GM12878 (cell line): ENCODE data around the gene STPG1. TPM values are rescaled to one million over a fixed set of nuclear protein-coding genes. Genes with fewer than 3 reads are reported as not detected.

Source experiments
- ATAC-seq: fragments of 200-7000 bp; cut with Tn5 transposase; 3 replicates; pipeline ENCODE4 v1.9.1; 2020; ENCODE audit warnings: mild to moderate bottlenecking, moderate library complexity
- BruUV-seq: library from RNA; stranded (reverse); fragments of 400-500 nt; replicated peaks from 2 replicates; lab custom pipeline; 2021; lab: Mats Ljungman, UMichigan
- CTCF ChIA-PET: fragments of 300-600 bp; sonication (Branson Sonifier 250); formaldehyde crosslinking; extraction: SDS; loops from one replicate; lab custom pipeline; 2021; ENCODE audit warnings: inconsistent platforms; lab: Yijun Ruan, JAX
- POLR2A ChIA-PET: fragments of 350-600 bp; formaldehyde crosslinking; extraction: SDS; loops from one replicate; lab custom pipeline; 2021; ENCODE audit warnings: inconsistent platforms; lab: Charles Lee
- RAD21 ChIA-PET: fragments of 300-600 bp; sonication (Branson Sonifier 250); formaldehyde crosslinking; loops from one replicate; lab custom pipeline; 2023; ENCODE audit warnings: antibody characterized with exemption; ENCODE audit not compliant: unreplicated experiment; lab: Charles Lee
- SMC1A ChIA-PET: fragments of 300-600 bp; sonication (Branson Sonifier 250); formaldehyde crosslinking; loops from one replicate; lab custom pipeline; 2023; ENCODE audit not compliant: unreplicated experiment, uncharacterized antibody; lab: Charles Lee
- DNase-seq: peaks from one replicate; pipeline ENCODE4 v3.0.0-alpha.2; 2011; ENCODE audit warnings: low read depth, low spot score
- FAIRE-seq: peaks from 3 replicates; lab custom pipeline; 2011; peaks lifted over from hg19 to GRCh38; lab: Jason Lieb, UNC
- H2AFZ ChIP-seq: 2 replicates; pipeline ENCODE4 v1.6.0; 2011; ENCODE audit warnings: low read depth, low read length, control low read depth; ENCODE audit not compliant: control insufficient read depth
- H3K27ac ChIP-seq: 2 replicates; pipeline ENCODE4 v1.5.1; 2011; ENCODE audit warnings: control low read depth; ENCODE audit not compliant: control insufficient read depth, insufficient read depth
- H3K27me3 ChIP-seq, 2 experiments: replicated peaks in 1 of 2; 2 replicates each; pipeline versions ENCODE4 v1.6.0 to v1.6.1; 2011; ENCODE audit warnings: low read length in 1 of 2; ENCODE audit not compliant: control insufficient read depth in 2 of 2, insufficient read depth in 2 of 2
- H3K36me3 ChIP-seq, 2 experiments: 2 replicates each; pipeline ENCODE4 v1.5.1; 2011; ENCODE audit warnings: low read length in 1 of 2; ENCODE audit not compliant: control insufficient read depth in 2 of 2, insufficient read depth in 2 of 2
- H3K4me1 ChIP-seq: 2 replicates; pipeline ENCODE4 v1.6.1; 2011; ENCODE audit warnings: mild to moderate bottlenecking, low read length, moderate library complexity, mixed read lengths; ENCODE audit not compliant: control insufficient read depth, insufficient read depth
- H3K4me2 ChIP-seq: 2 replicates; pipeline ENCODE4 v1.6.0; 2011; ENCODE audit warnings: control low read depth; ENCODE audit not compliant: control insufficient read depth, insufficient read depth
- H3K4me3 ChIP-seq: fragments of 200-600 bp; sonication (generic); 2 replicates; pipeline ENCODE4 v1.5.1; 2016
- H3K79me2 ChIP-seq: 2 replicates; pipeline ENCODE4 v1.6.0; 2011; ENCODE audit warnings: low read length; ENCODE audit not compliant: control insufficient read depth, insufficient read depth
- H3K9ac ChIP-seq: 2 replicates; pipeline ENCODE4 v1.8.0; 2011; ENCODE audit warnings: low read length, control low read depth, mixed read lengths; ENCODE audit not compliant: control insufficient read depth, insufficient read depth
- H3K9me3 ChIP-seq: replicated peaks from 3 replicates; pipeline ENCODE4 v1.5.1; 2011; ENCODE audit warnings: mild to moderate bottlenecking, low read length; ENCODE audit not compliant: control insufficient read depth, insufficient read depth
- H4K20me1 ChIP-seq: 2 replicates; pipeline ENCODE4 v1.6.0; 2011; ENCODE audit not compliant: control insufficient read depth, insufficient read depth
- BCL11A ChIP-seq: IDR thresholded peaks from 2 replicates; pipeline ENCODE4 v1.6.1; 2011; ENCODE audit warnings: low read depth, low read length
- CBX3 ChIP-seq: fragments of 200-600 bp; sonication (generic); IDR thresholded peaks from 2 replicates; pipeline ENCODE4 v1.6.1; 2016; ENCODE audit warnings: low read depth, borderline replicate concordance
- E2F8 ChIP-seq: fragments of 450-650 bp; IDR thresholded peaks from 2 replicates; pipeline ENCODE4 v1.6.1; 2018; ENCODE audit warnings: mild to moderate bottlenecking, low read depth, moderate library complexity; ENCODE audit not compliant: partially characterized antibody
- EED ChIP-seq: sonication (generic); IDR thresholded peaks from 2 replicates; pipeline ENCODE4 v1.6.1; 2016; ENCODE audit warnings: antibody characterized with exemption, low read depth
- ELK1 ChIP-seq: IDR thresholded peaks from 2 replicates; pipeline ENCODE4 v1.6.1; 2012; ENCODE audit warnings: low read depth, low read length, improper control_type of control experiment
- ESRRA ChIP-seq: IDR thresholded peaks from 2 replicates; pipeline ENCODE4 v1.6.1; 2012; ENCODE audit warnings: mild to moderate bottlenecking, low read length, improper control_type of control experiment
- HSF1 ChIP-seq: fragments of 150-350 bp; IDR thresholded peaks from 2 replicates; pipeline ENCODE4 v1.6.1; 2014; ENCODE audit warnings: mild to moderate bottlenecking, low read depth, low read length
- IRF4 ChIP-seq: IDR thresholded peaks from 2 replicates; pipeline ENCODE4 v1.6.1; 2011; ENCODE audit warnings: low read depth, low read length
- JUNB ChIP-seq: IDR thresholded peaks from 2 replicates; pipeline ENCODE4 v1.6.1; 2016; ENCODE audit warnings: antibody characterized with exemption, mild to moderate bottlenecking
- MYB ChIP-seq: fragments of 150-350 bp; IDR thresholded peaks from 2 replicates; pipeline ENCODE4 v1.6.1; 2014; ENCODE audit warnings: mild to moderate bottlenecking, low read depth, low read length, borderline replicate concordance
- NFYB ChIP-seq: IDR thresholded peaks from 2 replicates; pipeline ENCODE4 v1.6.1; 2011; ENCODE audit warnings: low read depth, mild to moderate bottlenecking, low read length, improper control_type of control experiment, moderate library complexity; ENCODE audit not compliant: insufficient read depth
- NR2F1 ChIP-seq: fragments of 450-650 bp; conservative IDR thresholded peaks from 2 replicates; pipeline ENCODE4 v1.6.1; 2017; ENCODE audit warnings: mild to moderate bottlenecking
- POU2F2 ChIP-seq: IDR thresholded peaks from 3 replicates; pipeline ENCODE4 v1.6.1; 2011; ENCODE audit warnings: low read depth, mild to moderate bottlenecking, low read length, borderline replicate concordance
- RFX5 ChIP-seq: IDR thresholded peaks from 2 replicates; pipeline ENCODE4 v1.6.1; 2011; ENCODE audit warnings: low read depth, low read length, improper control_type of control experiment
- SIX5 ChIP-seq: IDR thresholded peaks from 2 replicates; pipeline ENCODE4 v1.6.1; 2011; ENCODE audit warnings: mild to moderate bottlenecking, low read depth, low read length, moderate library complexity; ENCODE audit not compliant: severe bottlenecking
- SMARCA5 ChIP-seq: fragments of 450-650 bp; IDR thresholded peaks from 2 replicates; pipeline ENCODE4 v1.6.1; 2017; ENCODE audit warnings: mild to moderate bottlenecking
- ZNF24 ChIP-seq: fragments of 450-650 bp; IDR thresholded peaks from 2 replicates; pipeline ENCODE4 v1.6.1; 2017; ENCODE audit warnings: antibody characterized with exemption, mild to moderate bottlenecking
- WGBS: methylation state at CpG from one replicate; pipeline ENCODE4 v1.1.6; 2016; ENCODE audit warnings: low lambda C conversion rate; ENCODE audit not compliant: insufficient replicate concordance, insufficient coverage; ENCODE audit errors: missing lambda C conversion rate; 5-methylcytosine and 5-hydroxymethylcytosine counted together
- in situ Hi-C: fragments of 300-500 bp; cut with MboI; formaldehyde crosslinking; loops from 9 replicates; pipeline ENCODE4 v1.14.3; 2018; ENCODE audit warnings: mixed read lengths
- intact Hi-C: fragments of 100-400 bp; cut with micrococcal nuclease; formaldehyde crosslinking; loops from one replicate; pipeline ENCODE4 v1.14.2; 2022; ENCODE audit not compliant: unreplicated experiment
- polyA plus RNA-seq, 11 experiments: library from polyadenylated mRNA; depleted of rRNA in 4 of 11; unstranded in 6 of 11; stranded (reverse) in 5 of 11; fragments of >200 nt; fragmentation: Nextera tagmentation in 4 of 11; fragmentation: Illumina TruSeq in 1 of 11; extraction: Ambion mirVana in 4 of 11; extraction: Trizol in 1 of 11; gene quantifications; 1 replicate in 1 of 11; 2 replicates in 10 of 11; pipeline versions ENCODE4 v1.2.1 to v1.2.3, GENCODE V29; 2011 to 2016; ENCODE audit warnings: inconsistent platforms in 2 of 11, missing spikeins in 2 of 11, low read depth in 1 of 11
- total RNA-seq, 4 experiments: library from RNA; depleted of rRNA in 3 of 4; stranded (reverse); fragments of >200 nt in 3 of 4; fragmentation: Illumina TruSeq in 1 of 4; extraction: Trizol in 1 of 4; gene quantifications; 2 replicates each; pipeline versions ENCODE4 v1.2.1 to v1.2.3, GENCODE V29; 2013 to 2021
- TF ChIP-seq, protein P1 (sequence below): IDR thresholded peaks from 2 replicates; pipeline ENCODE4 v1.6.1; 2011; ENCODE audit warnings: low read depth, low read length, improper control_type of control experiment, borderline replicate concordance

The STPG1 gene
- total and polyA plus RNA-seq, 10 of the 15 experiments (the other 5 are each of a cell fraction or from before 2014, with no cell fraction given): 0.22 to 2.6 (median 0.73) TPM

- TF ChIP-seq EED (no peak), NR2F1 (no peak), ESRRA (no peak), E2F8 (no peak), SIX5 (no peak), MYB (no peak), BCL11A (no peak), HSF1 (no peak), RFX5 (no peak), IRF4 (no peak), ZNF24 (no peak), CBX3 (no peak), NFYB (no peak), JUNB (no peak), POU2F2 (no peak), SMARCA5 (no peak), ELK1 (no peak)
- TF ChIP-seq, protein P1, sequence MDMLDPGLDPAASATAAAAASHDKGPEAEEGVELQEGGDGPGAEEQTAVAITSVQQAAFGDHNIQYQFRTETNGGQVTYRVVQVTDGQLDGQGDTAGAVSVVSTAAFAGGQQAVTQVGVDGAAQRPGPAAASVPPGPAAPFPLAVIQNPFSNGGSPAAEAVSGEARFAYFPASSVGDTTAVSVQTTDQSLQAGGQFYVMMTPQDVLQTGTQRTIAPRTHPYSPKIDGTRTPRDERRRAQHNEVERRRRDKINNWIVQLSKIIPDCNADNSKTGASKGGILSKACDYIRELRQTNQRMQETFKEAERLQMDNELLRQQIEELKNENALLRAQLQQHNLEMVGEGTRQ: no peak
- TF ChIP-seq, all 136 proteins: peak for 0
- Histone ChIP-seq H3K36me3 (no peaks in the 10 kb centered on the region), H3K4me2 (no peak overlapping the region; the same call in 1 of the 2 replicates), H2AFZ (no peak overlapping the region), H3K27me3 (no peaks in the 10 kb centered on the region), H3K9me3 (no peaks in the 10 kb centered on the region), H3K4me3 (no peak overlapping the region), H3K9ac (no peak overlapping the region), H3K79me2 (no peaks in the 10 kb centered on the region), H4K20me1 (no peaks in the 10 kb centered on the region), H3K27ac (no peak overlapping the region), H3K4me1 (peaks cover 11% of the 10 kb centered on the region; the same call in 1 of the 2 replicates)
- no peak for DNase-seq
- 77% methylated on average over 2 of the region's 2 CpGs for WGBS
- CTCF ChIA-PET: interaction anchor here (0.6 kb wide), 1 partner anchor 455 kb away, joined by 3 read pairs; no protein-coding TSS in a partner anchor
- RAD21 ChIA-PET: no interaction called here
- in situ Hi-C loops: no loop called here
- FAIRE-seq: no peak
- ATAC-seq: no peak
- SMC1A ChIA-PET: no interaction called here
- POLR2A ChIA-PET: no interaction called here
- intact Hi-C loops: no loop called here
- no TSS peak for BruUV-seq
Measured at GRCh38 chr1:24364605-24364974, 49.0 kb downstream of the STPG1 start.
